HG02759 (cell line): ENCODE results near the gene KCNH8.

ENCODE experiments used
- ATAC-seq: cut with Tn5 transposase; IDR thresholded peaks from one replicate; pipeline ENCODE4 v1.9.1; 2021; ENCODE audit warnings: mild to moderate bottlenecking, moderate library complexity; ENCODE audit not compliant: unreplicated experiment

The KCNH8 gene

DNA sequence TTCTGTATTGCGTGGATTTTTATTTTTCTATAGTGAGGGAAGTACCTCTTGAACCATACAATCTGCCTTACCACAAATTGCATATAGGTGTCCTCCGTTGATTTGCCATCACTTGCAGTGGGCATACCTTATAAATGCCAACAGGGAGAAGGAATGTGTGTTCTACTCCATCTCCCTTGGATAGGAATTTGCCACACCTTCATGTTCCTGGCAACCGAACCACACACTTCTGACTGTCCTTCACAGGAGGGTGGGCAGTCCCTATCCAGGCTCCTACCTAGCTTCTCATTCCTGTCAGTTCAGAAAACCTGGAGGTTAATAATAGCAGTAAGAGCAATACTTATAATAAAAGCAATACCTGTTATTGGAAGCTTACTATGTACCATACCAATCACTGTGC lies 428.0 kb downstream of the KCNH8 start:
- ATAC-seq: no peak
